Tibial nerve (tissue), 3 donors: Measurements from ENCODE around the gene VAMP1.
"Not testable (repeated sequence)": the region's sequence is repeated elsewhere in the genome, so short reads cannot be mapped to it uniquely, and the experiment has no call there.

Experiments used
- CTCF ChIP-seq, 5 experiments: fragments of 200-600 bp in 3 of 5; fragments of 450-650 bp in 2 of 5; sonication (generic) in 3 of 5; IDR thresholded peaks; one replicate each; pipeline ENCODE4 v1.5.1; 2016 to 2019; ENCODE audit warnings: antibody characterized with exemption in 5 of 5, mild to moderate bottlenecking in 3 of 5, moderate library complexity in 2 of 5
- POLR2A ChIP-seq, 2 donors: fragments of 450-650 bp; IDR thresholded peaks; one replicate each; pipeline ENCODE4 v1.6.1; 2017; ENCODE audit warnings: antibody characterized with exemption in 2 of 2, mild to moderate bottlenecking in 2 of 2, moderate library complexity in 2 of 2

- not testable (repeated sequence) for TF ChIP-seq CTCF, POLR2A (IDR thresholded peaks at IDR 0.05)
Measured at GRCh38 chr12:6467571-6468282, 2.8 kb downstream of the VAMP1 start.
